ENCODE measurements around the gene PAPPA2.
"Not testable (repeated sequence)": the region's sequence is repeated elsewhere in the genome, so short reads cannot be mapped to it uniquely, and the experiment has no call there.

PAPPA2 gene

GRCh38 chr1:176612791-176613190 lies 149.8 kb downstream of the PAPPA2 start:
- DNase-seq = no peak

DNA sequence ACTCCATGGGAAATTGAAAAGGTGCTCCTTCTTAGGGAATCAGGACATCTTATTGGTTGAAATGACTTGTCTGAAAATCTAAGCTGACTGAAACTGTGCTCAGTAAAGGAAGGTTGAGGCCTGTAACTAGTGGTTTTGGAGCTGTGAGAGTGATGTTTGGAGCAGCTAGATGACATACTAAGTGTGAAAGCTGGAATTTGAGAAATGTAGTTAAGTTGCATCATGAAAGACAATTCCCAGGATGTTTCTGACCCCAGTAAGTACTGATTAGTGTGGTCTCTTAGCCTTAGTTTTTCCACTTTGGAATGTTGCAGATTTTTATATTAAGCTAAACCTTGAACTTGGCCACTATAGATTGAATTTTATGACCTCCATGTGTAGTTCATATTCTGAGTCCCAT lies 154.9 kb downstream of the PAPPA2 start:
- DNase-seq = no peak

- DNase-seq = no peak
Measured at GRCh38 chr1:176619261-176619660, 156.3 kb downstream of the PAPPA2 start.

- DNase-seq = no peak
Measured at GRCh38 chr1:176625365-176625764, 162.4 kb downstream of the PAPPA2 start.

DNA sequence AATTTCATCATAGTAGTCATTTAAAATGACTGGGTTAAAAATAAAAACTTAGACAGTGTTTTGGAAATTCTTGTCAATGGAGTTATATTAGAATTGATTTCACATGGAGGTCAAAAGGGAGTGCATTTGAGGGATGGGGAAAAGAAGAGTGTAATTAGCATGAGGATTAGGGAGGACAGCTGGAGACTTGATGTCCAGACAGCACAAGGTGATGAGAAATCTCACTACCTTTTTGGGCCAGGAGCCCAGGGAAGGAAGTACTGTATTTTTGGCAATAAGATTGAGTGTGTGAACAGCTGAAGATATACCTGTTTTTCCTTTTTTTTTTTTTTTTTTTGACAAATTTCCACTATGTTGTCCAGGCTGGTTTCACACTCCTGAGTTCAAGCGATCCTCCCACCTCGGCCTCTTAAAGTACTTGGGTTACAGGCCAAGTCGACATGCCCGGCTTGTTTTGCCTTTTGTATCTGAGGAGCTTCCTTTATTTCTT lies 163.6 kb downstream of the PAPPA2 start:
- no peak for DNase-seq

GRCh38 chr1:176628775-176629174 lies 165.8 kb downstream of the PAPPA2 start:
- DNase-seq = no peak

- DNase-seq = not testable (repeated sequence)
Measured at GRCh38 chr1:176634733-176635132, 171.8 kb downstream of the PAPPA2 start.

GRCh38 chr1:176638713-176639526 lies 175.9 kb downstream of the PAPPA2 start:
- DNase-seq = no peak

- DNase-seq = no peak
Measured at GRCh38 chr1:176643536-176643935, 180.6 kb downstream of the PAPPA2 start.

- no peak for DNase-seq
Measured at GRCh38 chr1:176648556-176648955, 185.6 kb downstream of the PAPPA2 start.

GRCh38 chr1:176656257-176656995 lies 193.5 kb downstream of the PAPPA2 start:
- no peak for DNase-seq

DNA sequence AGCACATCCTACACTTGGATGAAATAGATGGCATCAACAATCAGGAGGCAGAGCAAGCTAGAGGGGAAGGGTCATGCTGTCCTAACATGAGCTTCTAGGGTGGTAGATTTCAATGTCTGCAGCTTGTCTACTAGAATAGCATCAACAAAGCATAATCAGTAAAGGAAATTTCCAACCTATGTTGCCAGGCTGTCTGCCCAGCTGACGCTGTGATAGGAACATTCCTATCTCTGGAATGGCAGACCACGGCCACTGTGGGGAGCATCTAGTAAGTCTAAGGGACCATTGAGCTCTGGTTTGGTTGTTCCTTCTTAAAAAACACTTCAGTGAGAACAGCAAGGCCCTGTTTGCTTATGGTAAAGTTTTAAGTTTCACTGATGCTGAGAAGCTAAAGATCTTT lies 206.8 kb downstream of the PAPPA2 start:
- no peak for DNase-seq

- no peak for DNase-seq
Measured at GRCh38 chr1:176670853-176671252, 207.9 kb downstream of the PAPPA2 start.

DNA sequence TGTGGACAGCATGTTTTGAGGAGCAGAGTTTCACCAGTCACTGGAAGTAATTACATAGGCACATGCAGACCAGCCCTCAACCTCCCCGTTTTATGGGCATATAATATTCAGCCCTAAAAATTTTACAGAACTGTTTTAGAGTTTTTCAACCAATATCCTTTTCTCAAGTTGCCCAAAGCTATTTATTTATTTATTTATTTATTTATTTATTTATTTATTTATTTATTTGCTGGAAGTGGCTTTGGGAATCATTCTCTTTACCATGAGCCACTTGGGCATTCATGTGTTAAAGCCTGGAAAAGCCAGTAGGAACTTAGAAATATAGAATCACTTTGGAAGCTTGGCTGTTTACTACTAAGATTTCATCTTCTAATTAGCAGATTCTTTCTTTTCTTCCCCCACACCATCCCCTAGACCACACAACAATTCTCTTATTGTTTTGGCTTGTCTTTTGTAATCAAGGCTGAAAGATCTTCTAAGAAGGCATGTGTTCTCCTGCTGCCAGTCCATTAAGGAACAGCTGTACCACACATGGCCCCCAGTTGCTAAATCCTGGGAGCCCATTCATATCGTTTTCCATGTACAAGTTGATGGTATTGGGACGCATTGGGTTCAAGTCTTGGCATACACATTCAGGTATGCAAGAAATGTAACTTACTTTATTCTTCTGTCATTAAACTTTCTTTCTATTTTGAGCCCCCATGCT lies 220.0 kb downstream of the PAPPA2 start:
- DNase-seq = no peak

DNA sequence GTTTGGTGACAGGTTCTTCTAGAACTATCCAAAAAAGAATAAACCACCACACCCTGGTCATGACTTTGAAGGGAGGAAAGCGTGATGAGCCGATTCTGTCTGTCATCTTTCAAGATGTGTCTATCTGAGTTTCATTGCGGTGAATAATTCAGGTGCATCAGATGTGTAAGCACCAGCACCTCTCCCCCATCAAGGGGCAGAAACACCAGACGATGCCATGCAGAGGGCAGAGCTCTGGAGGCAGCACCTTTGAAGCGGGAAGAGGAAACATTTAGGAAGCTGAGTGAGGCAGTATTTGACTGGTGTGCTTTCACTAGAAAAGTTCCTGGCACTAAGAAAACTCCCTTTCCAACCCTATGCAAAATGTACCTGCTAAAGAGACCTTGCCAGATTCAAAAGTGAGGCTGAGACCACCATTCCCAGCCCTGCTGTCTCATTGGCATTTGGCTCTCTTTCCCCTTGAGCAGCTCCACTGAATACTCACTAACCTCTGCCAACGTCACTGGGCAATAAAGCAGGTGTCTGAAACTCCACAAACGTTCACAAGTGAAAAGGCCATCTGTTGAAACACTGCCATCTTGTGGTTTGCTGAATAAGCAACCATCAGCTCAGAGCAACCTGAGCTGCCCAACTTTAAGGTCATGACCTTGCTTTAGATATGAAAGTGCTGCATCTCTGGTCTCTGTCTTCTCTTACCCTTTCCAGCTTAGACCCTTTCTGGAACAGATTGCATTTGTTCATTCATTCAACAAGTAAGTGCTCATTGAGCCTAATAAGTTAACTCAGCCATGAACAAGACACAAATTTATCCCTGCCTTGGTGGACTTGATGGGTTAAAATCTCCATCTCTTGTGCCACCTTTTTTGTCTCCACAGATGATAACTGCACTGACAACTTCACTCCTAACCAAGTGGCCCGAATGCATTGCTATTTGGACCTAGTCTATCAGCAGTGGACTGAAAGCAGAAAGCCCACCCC lies 228.6 kb downstream of the PAPPA2 start:
- no peak for DNase-seq

DNA sequence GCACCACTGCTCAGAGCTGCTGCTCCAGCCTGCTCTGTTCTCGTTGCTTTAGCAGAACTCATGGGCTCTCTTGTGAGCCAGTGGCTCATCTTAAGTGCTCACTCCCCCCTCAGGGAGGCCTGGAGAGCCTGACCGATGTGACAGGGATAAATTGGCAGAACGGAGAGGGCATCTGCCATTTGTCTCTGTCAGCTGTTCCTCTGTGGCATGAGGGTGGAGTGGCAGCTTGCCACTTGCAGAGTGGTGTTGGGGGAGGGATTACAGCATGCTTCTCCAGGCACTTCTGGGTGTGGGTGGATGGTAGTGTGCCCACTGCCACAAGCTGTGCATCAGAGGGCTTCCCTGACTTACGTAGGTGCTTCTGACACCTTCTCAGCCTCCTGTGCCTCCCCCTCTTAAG lies 229.5 kb downstream of the PAPPA2 start:
- no peak for DNase-seq

GRCh38 chr1:176692988-176693696 lies 230.2 kb downstream of the PAPPA2 start:
- DNase-seq = no peak

DNA sequence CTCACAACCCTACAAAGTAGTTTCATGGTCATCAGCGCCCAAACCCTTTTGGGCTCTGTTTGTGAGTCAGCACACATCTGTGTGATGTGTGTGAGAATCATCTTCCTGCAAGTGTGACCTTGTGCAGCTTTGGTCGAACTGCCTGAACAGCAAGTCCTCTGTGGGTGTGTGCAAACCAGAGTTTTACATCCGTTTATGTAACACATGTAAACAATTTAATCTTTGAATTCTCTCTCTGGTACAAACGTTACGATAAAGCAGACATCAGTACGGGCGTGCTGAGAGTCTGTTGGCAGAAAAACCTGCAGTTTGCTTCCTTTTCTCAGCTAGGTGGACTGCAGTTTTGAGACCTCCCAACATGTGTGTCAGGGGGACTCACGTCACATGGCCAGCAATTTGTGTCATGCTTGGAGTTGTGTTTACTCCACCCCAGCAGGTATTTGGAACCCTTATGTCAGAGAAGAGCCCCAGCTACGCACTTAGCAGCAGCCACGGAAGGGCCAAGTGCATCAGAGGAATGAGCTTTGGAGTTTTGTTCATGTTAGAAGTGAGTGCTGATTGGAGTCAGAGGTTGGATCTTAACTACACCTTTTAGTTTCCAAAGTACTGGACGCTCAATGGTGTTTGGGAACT lies 230.8 kb downstream of the PAPPA2 start:
- DNase-seq = no peak

DNA sequence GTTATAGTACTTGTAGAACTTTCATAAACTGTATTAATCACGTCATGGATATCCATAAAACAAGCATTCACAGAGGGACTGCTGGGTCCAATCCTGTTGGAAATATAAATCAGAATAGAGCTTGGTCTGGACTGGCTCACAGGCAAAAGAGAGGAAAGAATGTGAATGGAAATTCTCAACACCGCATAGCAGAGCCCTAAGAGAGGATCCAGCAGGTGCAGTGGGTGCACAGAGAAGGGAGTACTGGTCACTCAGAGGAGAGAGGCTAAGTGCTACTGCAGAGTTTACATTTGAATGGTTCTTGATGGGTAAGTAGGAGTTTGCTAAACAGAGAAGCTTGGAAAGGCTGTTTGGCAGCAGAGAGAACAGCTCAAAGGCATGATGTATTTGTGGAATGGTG lies 231.7 kb downstream of the PAPPA2 start:
- no peak for DNase-seq

- no peak for DNase-seq
Measured at GRCh38 chr1:176696109-176696508, 233.1 kb downstream of the PAPPA2 start.

- no peak for DNase-seq
Measured at GRCh38 chr1:176696689-176697088, 233.7 kb downstream of the PAPPA2 start.

Data from CD4-positive, alpha-beta T cell treated with Interleukin-15 for 1 hour (primary cell).